HG02973 (cell line): ENCODE data around the gene FBL.
"Not testable (repeated sequence)": the region's sequence is repeated elsewhere in the genome, so short reads cannot be mapped to it uniquely, and the experiment has no call there.

Experiments used
- ATAC-seq: cut with Tn5 transposase; IDR thresholded peaks from one replicate; pipeline ENCODE4 v1.9.1; 2021; ENCODE audit warnings: moderate library complexity; ENCODE audit not compliant: unreplicated experiment

The FBL gene

GRCh38 chr19:39845933-39846677 is at the start of gene FBL:
FBL (minus strand) TSS chr19:39846379; CDS start chr19:39846300, 79 bp downstream.
- peak; percentile 69 for ATAC-seq

GRCh38 chr19:39895096-39895495 is 48.9 kb upstream of the FBL start:
- not testable (repeated sequence) for ATAC-seq

GRCh38 chr19:39894236-39894606 is 48.0 kb upstream of the FBL start:
- ATAC-seq: not testable (repeated sequence)

- not testable (repeated sequence) for ATAC-seq
Measured at GRCh38 chr19:39893366-39894235, 47.4 kb upstream of the FBL start.

DNA sequence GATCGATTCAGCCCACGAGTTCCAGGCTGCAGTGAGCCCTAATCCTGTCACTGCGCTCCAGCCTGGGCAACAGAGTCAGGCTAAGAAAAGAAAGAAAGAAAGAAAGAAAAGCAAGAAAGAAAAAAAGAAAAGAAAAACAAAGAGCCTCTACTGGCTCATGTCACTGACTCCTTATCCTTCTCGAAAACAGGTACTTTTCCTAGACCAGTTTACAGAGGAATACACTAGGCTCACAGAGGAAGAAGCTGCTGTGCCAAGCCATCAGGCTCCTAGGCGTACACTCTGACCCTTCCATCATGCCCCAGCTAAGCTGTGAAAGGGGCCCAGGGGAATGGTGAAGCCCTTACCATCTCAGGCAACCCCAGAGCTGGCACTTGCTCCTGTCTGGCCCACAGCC is 46.3 kb upstream of the FBL start:
- ATAC-seq: not testable (repeated sequence)

DNA sequence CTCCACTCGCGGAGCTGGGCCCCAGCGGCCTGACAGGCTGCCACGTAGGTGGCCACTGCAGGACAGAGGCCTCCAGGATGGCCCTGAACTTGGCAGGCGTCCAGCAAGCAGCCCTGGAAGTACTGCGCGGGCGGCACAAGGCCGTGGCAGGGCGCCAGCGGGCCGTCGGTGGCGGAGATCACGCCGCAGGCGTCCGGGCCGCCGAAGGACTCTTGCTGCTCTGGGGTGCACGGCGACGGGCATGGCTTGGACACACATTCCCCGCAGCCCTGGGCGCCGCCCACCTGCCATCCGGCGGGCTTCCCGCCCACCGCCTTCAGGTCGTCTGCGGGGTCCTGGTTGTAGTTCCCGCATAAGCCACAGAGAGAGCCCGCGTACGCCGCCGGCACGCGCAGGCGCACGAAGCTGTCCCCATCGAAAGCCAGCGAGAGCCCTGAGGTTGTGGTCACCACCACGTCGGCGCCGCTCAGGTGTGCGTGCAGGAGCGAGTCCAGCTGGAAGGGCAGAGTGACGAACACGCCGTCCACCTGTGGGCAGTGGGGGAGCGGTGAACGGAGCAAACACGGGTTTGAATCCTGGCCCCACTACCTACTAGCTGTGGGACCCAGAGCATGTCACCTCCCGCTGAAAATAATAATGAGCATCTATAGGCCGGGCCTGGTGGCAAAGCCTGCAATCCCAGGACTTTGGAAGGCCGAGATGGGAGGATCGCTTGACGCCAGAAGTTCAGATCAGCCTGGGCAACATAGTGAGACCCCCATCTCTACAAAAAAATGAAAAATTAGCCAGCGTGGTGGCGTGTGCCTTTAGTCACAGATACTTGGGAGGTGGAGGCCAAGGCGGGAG is 45.7 kb upstream of the FBL start:
- ATAC-seq: not testable (repeated sequence)

GRCh38 chr19:39890755-39891551 is 44.8 kb upstream of the FBL start:
- no peak for ATAC-seq

DNA sequence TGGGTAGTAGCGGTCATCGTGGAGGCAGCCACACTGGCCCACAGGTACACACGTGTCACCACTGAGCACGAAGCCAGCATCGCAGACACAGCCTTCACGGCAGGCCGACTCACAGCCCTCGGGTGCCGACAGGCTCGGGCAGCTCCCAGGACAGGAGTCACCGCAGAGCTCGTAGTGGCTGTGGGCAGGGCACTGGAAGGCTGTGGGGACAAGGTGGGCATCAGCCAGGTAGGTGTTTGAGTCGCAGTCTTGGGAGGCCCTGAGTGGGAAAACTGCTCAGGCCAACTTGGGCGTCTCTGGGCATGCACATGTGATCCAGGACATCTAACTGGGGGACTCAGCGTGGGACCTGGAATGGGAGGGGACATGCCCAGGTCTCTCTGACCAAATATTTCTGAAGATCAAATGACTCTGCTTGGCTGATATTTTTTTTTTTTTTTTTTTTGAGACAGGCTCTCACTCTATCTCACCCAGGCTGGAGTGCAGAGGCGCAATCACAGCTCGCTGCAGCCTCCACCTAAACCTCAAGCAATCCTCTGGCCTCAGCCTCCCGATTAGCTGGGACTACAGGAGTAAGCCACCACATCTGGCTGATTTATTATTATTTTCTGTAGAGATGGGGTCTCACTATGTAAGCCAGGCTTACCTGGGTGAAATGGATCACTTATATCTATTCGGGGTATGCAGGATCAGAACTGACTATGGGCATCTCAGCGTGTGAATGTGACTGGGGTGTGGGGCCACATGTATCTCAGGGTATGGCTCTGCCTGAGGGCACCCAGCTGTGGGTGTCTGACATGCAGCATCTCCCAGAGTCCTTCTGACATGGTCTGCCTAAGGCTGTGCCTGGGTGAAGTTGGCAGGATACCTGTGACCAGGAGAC is 43.9 kb upstream of the FBL start:
- not testable (repeated sequence) for ATAC-seq

DNA sequence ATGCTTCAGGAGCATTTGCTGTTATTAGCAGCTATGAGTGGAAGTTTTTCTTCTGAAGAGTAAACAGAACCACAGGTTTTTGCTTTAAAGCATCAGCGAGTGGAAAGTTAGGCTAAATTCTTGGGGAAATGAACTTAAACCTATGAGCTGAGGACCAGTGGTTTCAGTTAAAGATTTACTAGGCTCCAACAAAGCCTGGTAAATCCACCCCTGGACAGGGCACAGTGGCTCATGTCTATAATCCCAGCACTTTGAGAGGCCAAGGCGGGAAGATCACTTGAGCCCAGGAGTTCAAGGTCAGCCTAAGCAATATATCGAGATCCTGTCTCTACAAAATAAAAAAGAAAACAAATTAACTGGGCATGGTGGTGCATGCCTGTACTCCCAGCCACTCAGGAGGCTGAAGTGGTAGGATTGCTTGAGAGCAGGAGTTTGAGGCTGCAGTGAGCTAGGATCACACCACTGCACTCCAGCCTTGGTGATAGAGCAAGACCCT is 41.3 kb upstream of the FBL start:
- not testable (repeated sequence) for ATAC-seq

DNA sequence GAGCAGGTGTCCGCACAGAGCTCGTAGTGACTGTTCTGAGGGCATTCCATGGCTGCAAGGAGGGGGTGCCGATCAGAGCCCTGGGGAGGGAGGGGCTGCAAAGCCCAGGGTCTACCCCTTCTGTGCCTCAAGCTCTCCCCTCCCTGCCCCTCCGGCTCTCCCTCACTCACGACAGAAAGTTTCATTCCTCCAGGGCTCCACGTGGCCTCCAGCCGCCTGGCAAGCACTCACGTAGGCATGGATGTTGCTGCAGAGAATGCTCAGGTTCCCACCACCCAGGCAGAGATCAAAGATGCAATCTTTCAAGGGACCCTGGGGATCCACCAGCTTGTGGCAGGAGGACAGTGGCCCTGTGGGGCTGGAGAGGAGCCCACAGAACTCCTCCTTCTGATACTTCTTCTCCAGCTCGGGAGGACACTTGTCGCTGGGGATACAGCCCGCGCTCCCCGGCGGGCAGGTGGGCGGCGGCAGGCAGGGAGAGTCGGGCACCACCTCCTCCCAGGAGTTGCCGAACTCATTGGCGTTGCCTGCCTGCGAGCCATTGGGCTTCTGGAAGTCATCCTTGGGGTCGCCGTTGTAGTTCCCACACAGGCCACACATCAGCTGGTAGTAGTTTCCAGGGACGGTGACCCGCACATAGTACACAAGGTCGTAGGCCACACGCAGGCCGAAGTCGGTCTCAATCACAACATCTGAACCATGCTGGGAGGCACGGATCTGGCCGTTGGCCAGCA is 39.8 kb upstream of the FBL start:
- not testable (repeated sequence) for ATAC-seq

DNA sequence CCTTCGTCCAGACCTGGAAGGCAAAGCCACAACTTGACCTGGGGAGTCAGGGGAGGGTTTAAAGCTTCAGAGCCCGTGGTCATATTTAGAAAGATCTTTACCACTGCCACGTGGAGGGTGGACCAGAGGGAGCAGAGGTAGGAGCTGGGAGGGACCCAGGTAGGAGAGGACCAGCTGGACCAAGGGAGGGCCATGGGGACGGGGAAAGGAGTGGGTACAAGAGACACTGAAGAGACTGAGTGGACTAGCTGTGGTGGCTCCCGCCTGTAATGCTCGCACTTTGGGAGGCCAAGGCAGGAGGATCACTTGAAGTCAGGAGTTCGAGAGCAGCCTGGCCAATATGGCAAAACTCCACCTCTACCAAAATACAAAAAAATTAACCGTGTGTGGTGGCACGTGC is 38.5 kb upstream of the FBL start:
- ATAC-seq: not testable (repeated sequence)

GRCh38 chr19:39882645-39883044 is 36.5 kb upstream of the FBL start:
- ATAC-seq: not testable (repeated sequence)

DNA sequence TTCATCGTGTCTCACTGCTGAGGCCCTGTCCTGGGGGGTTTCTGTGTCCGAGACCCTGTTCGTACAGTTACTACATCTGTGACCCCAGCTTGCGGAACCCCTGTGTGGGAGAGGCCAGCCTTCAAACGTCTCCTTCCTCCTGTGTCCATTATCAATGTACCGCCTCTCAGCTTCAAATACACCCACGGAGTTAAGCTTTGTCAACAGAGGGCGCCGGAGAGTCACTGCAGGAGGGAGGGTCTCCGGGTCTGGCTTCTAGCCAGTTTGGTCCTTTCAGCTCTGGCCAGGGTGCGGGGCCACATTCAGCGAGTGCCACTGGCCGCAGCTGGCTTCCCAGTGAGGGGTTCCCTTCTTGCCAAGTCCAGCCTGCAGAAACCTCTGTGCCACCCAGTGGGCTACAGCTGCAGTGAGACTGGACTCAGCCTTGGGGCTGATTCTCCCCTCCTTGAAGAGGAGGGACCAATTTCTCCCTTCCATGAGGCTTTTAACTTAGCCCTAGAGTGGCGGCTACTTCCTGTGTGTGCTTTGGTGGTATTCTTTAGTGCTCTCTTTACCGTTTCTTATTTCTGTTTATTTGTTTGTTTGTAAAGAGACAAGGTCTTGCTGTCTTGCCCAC is 35.4 kb upstream of the FBL start:
- not testable (repeated sequence) for ATAC-seq

DNA sequence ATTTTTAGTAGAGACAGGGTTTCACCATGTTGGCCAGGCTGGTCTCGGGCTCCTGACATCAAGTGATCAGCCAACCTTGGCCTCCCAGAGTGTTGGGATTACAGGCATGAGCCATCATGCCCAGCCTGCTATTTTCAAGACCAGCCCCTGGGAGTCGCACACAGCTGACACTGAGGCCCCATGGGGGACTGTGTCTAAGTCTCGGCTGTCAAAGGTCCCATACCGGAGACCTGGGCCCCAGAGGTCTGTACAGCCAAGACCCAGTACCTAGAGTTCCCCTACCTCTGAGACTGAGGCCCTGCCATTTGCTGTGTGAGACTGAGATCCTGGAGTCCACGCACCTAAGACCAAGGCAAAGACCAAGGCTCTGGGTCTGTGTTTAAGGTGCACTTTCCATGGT is 34.1 kb upstream of the FBL start:
- not testable (repeated sequence) for ATAC-seq

DNA sequence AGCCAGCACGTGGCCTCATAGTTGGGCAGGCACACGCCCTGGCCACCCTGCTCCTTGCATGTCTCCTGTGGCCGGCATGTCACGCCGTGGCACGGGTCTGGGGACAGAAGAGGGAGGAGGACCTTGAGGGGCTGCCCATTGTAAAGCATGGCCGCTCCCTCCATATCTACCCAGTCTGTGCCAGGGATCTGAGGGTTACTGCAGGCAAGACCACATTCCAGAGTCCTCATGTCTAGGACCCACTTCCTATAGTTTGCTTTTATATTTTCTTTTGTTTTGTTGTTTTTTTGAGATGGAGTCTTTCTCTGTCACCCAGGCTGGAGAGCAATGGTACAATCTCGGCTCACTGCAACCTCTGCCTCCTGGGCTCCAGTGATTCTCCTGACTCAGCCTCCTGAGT is 33.6 kb upstream of the FBL start:
- not testable (repeated sequence) for ATAC-seq

DNA sequence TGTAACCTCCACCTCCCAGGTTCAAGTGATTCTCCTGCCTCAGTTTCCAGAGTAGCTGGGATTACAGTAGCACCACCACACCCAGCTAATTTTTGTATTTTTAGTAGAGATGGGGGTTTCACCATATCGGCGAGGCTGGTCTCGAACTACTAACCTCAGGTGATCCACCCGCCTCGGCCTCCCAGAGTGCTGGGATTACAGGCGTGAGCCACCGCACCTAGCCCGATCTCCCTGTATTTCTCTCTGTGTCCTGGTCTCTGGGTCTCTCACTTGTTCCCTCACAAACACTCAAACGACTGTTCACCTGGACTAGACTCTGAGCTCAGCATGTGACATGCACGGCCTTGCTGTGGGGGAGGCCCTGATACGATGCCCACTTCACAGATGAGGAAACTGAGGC is 32.7 kb upstream of the FBL start:
- not testable (repeated sequence) for ATAC-seq

DNA sequence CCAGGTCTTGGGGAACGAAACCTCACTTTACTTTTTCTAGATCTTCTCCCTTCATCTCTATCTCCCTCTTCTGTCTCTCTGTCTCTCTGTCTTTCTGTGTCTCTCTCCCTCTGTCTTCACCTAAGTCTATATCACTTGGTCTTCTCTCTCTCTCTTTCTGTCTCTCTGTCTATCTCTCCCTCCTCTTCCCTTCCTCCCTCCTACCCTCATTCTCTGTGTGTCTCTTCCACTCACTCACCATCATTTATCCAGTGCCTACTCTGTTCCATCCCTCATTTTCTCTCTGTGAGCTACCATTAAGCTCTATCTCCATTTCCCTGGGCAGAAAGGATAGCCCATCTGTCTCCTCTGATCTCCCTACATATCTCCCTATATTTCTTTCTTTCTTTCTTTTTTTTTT is 32.2 kb upstream of the FBL start:
- no peak for ATAC-seq

DNA sequence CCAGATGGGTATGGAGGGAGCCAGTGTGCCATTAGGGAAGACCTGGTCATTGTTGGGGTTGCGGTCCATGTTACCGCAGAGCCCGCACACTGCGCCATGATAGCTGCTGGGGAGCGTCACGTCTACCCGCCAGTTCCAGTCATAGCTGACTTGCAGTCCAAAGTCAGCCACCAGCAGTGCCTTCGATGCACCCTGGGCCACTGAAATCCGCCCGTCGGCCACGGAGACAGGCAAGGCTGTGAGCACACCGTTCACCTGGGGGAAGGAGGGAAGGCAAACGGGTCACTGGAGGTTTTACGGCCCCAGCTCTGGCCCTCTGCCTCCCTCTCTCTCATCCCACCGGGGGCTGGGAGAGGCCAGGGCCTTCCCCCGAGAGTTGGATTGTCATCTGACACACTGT is 31.8 kb upstream of the FBL start:
- ATAC-seq: not testable (repeated sequence)
